H9 (cell line): ENCODE measurements around the gene MAPK4. TPM values are rescaled to one million over a fixed set of nuclear protein-coding genes. Genes with fewer than 3 reads are reported as not detected.

ENCODE experiments used
- DNase-seq: peaks from one replicate; pipeline ENCODE4 v3.0.0-alpha.2; 2017
- H2AFZ ChIP-seq: one replicate; pipeline ENCODE4 v1.6.1; 2013; ENCODE audit warnings: mild to moderate bottlenecking, low read length, control low read depth, moderate library complexity
- H2AK5ac ChIP-seq: 2 replicates; pipeline ENCODE4 v1.6.1; 2013; ENCODE audit warnings: low read length, control low read depth, mixed read lengths; ENCODE audit not compliant: insufficient read length
- H2BK120ac ChIP-seq: one replicate; pipeline ENCODE4 v1.6.1; 2013; ENCODE audit warnings: low read depth, mild to moderate bottlenecking, low read length, control low read depth, inconsistent platforms; ENCODE audit not compliant: poor library complexity, severe bottlenecking
- H2BK12ac ChIP-seq: 2 replicates; pipeline ENCODE4 v1.6.1; 2013; ENCODE audit warnings: low read length, control low read depth, mixed read lengths, low read depth; ENCODE audit not compliant: insufficient read length
- H2BK15ac ChIP-seq: 2 replicates; pipeline ENCODE4 v1.6.1; 2013; ENCODE audit warnings: low read depth, low read length, control low read depth
- H2BK20ac ChIP-seq: one replicate; pipeline ENCODE4 v1.6.1; 2013; ENCODE audit warnings: low read depth, mild to moderate bottlenecking, low read length, control low read depth, inconsistent platforms; ENCODE audit not compliant: poor library complexity, severe bottlenecking
- H2BK5ac ChIP-seq: 2 replicates; pipeline ENCODE4 v1.6.1; 2013; ENCODE audit warnings: low read length, control low read depth, mixed read lengths; ENCODE audit not compliant: insufficient read length
- H3K14ac ChIP-seq: 2 replicates; pipeline ENCODE4 v1.6.1; 2013; ENCODE audit warnings: low read length, control low read depth; ENCODE audit not compliant: insufficient read depth
- H3K18ac ChIP-seq: 2 replicates; pipeline ENCODE4 v1.6.1; 2013; ENCODE audit warnings: low read depth, mild to moderate bottlenecking, mixed read lengths, low read length, control low read depth; ENCODE audit not compliant: insufficient read length
- H3K23ac ChIP-seq: 2 replicates; pipeline ENCODE4 v1.6.1; 2013; ENCODE audit warnings: low read length, control low read depth, mixed read lengths, low read depth; ENCODE audit not compliant: insufficient read length
- H3K23me2 ChIP-seq: 2 replicates; pipeline ENCODE4 v1.6.1; 2013; ENCODE audit warnings: low read depth, mild to moderate bottlenecking, mixed read lengths, low read length, control low read depth; ENCODE audit not compliant: insufficient read length, poor library complexity, severe bottlenecking
- H3K27ac ChIP-seq: 2 replicates; pipeline ENCODE4 v1.5.1; 2013; ENCODE audit warnings: low read length, control low read depth, mixed read lengths, low read depth; ENCODE audit not compliant: insufficient read length
- H3K27me3 ChIP-seq: 2 replicates; pipeline ENCODE4 v1.6.1; 2013; ENCODE audit warnings: low read length, control low read depth, inconsistent platforms; ENCODE audit not compliant: insufficient read depth
- H3K4ac ChIP-seq: 2 replicates; pipeline ENCODE4 v1.6.1; 2013; ENCODE audit warnings: low read depth, mild to moderate bottlenecking, control low read depth, inconsistent platforms, low read length, moderate library complexity
- H3K4me1 ChIP-seq: 2 replicates; pipeline ENCODE4 v1.6.1; 2013; ENCODE audit warnings: low read length, control low read depth, inconsistent platforms; ENCODE audit not compliant: insufficient read depth
- H3K4me2 ChIP-seq: 2 replicates; pipeline ENCODE4 v1.6.1; 2013; ENCODE audit warnings: low read length, control low read depth, mixed read lengths; ENCODE audit not compliant: insufficient read length, insufficient read depth
- H3K56ac ChIP-seq: 2 replicates; pipeline ENCODE4 v1.6.1; 2013; ENCODE audit warnings: low read depth, mild to moderate bottlenecking, mixed read lengths, low read length, control low read depth; ENCODE audit not compliant: insufficient read length
- H3K79me1 ChIP-seq: 2 replicates; pipeline ENCODE4 v1.6.1; 2013; ENCODE audit warnings: low read depth, mild to moderate bottlenecking, moderate library complexity, low read length, control low read depth, inconsistent platforms; ENCODE audit not compliant: insufficient read depth, poor library complexity, severe bottlenecking
- H3K79me2 ChIP-seq: 2 replicates; pipeline ENCODE4 v1.6.1; 2013; ENCODE audit warnings: low read length, control low read depth, inconsistent platforms; ENCODE audit not compliant: insufficient read depth
- H3K9ac ChIP-seq: 2 replicates; pipeline ENCODE4 v1.6.1; 2013; ENCODE audit warnings: low read length, control low read depth, mixed read lengths; ENCODE audit not compliant: insufficient read length; ENCODE audit errors: extremely low read depth
- H3K9me3 ChIP-seq: one replicate; pipeline ENCODE4 v1.6.1; 2013; ENCODE audit warnings: low read depth, low read length, inconsistent platforms; ENCODE audit not compliant: control insufficient read depth
- H3T11ph ChIP-seq: one replicate; pipeline ENCODE4 v1.6.1; 2013; ENCODE audit warnings: mild to moderate bottlenecking, low read length, control low read depth, inconsistent platforms
- H4K20me1 ChIP-seq: one replicate; pipeline ENCODE4 v1.6.1; 2013; ENCODE audit not compliant: control insufficient read depth, insufficient read length, insufficient read depth
- H4K5ac ChIP-seq: 2 replicates; pipeline ENCODE4 v1.6.1; 2013; ENCODE audit warnings: low read depth, mild to moderate bottlenecking, mixed read lengths, low read length, control low read depth; ENCODE audit not compliant: insufficient read length
- H4K8ac ChIP-seq: replicated peaks from 2 replicates; pipeline ENCODE4 v1.6.1; 2013; ENCODE audit warnings: low read length, control low read depth, mixed read lengths, low read depth; ENCODE audit not compliant: insufficient read length
- H4K91ac ChIP-seq: 2 replicates; pipeline ENCODE4 v1.6.1; 2013; ENCODE audit warnings: low read depth, mild to moderate bottlenecking, moderate library complexity, mixed read lengths, low read length, control low read depth; ENCODE audit not compliant: insufficient read length
- H3K27ac Mint-ChIP-seq, 3 experiments: 2 replicates in 2 of 3; 3 replicates in 1 of 3; pipeline ENCODE4 v1.8.0; 2020 to 2021; ENCODE audit warnings: mixed read lengths in 3 of 3, mild to moderate bottlenecking in 1 of 3, moderate library complexity in 1 of 3
- H3K27me3 Mint-ChIP-seq: 2 replicates; pipeline ENCODE4 v1.8.0; 2021; ENCODE audit warnings: low read depth, mild to moderate bottlenecking, moderate library complexity, mixed read lengths
- H3K36me3 Mint-ChIP-seq, 3 experiments: 2 replicates in 2 of 3; 3 replicates in 1 of 3; pipeline ENCODE4 v1.8.0; 2020 to 2021; ENCODE audit warnings: low read depth in 3 of 3, mixed read lengths in 3 of 3; ENCODE audit not compliant: insufficient read depth in 1 of 3
- H3K4me1 Mint-ChIP-seq, 2 experiments: 2 replicates each; pipeline ENCODE4 v1.8.0; 2020; ENCODE audit warnings: mixed read lengths in 2 of 2
- H3K4me3 Mint-ChIP-seq, 2 experiments: 2 replicates in 1 of 2; 3 replicates in 1 of 2; pipeline ENCODE4 v1.8.0; 2020 to 2021; ENCODE audit warnings: mild to moderate bottlenecking in 2 of 2, mixed read lengths in 2 of 2, moderate library complexity in 1 of 2
- H3K9me3 Mint-ChIP-seq, 2 experiments: 2 replicates in 1 of 2; 3 replicates in 1 of 2; pipeline ENCODE4 v1.8.0; 2020; ENCODE audit warnings: mild to moderate bottlenecking in 2 of 2, mixed read lengths in 2 of 2, moderate library complexity in 1 of 2
- WGBS: extraction: QIAGEN DNeasy Blood & Tissue Kit; methylation state at CpG from one replicate; pipeline ENCODE4 v1.1.7; 2013; ENCODE audit warnings: missing lambda C conversion rate, low lambda C conversion rate, mixed read lengths; ENCODE audit not compliant: insufficient read length; ENCODE audit errors: extremely low coverage; 5-methylcytosine and 5-hydroxymethylcytosine counted together
- total RNA-seq: library from RNA; stranded (reverse); gene quantifications from 2 replicates; pipeline ENCODE4 v1.2.1, GENCODE V29; 2021
- TF ChIP-seq, protein P1 (sequence below): fragments of 200-600 bp; sonication (generic); conservative IDR thresholded peaks from 3 replicates; pipeline ENCODE4 v1.8.0; 2021; ENCODE audit warnings: antibody characterized with exemption, mild to moderate bottlenecking

MAPK4 gene
- total RNA-seq, 1 experiment from 2014 or later: 1.6 TPM

DNA sequence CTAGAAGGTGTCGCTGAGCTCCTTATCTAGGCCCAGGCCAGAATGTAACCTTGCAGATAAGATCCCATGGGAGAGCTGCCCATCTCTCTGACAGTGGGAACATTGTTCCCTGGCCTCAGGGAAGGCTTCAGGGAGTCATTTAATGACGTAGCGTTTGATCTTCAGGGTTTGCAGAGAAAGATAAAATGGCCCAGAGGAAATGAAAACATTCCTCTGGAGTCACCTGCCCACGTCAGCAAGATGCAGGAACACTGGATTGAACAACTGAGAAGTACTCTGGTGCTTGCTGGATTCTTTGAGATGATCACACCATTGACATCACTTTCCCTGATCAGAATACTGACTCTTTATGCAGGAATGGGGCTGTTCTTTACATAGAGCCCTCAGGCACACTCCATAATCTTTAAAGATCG is 51.6 kb downstream of the MAPK4 start:
- H2BK12ac ChIP-seq: no peak overlapping the region
- peaks cover 12% of the 10 kb centered on the region in 2 experiments for H3K9me3 Mint-ChIP-seq
- no peak overlapping the region for H3K27ac ChIP-seq
- TF ChIP-seq, protein P1, sequence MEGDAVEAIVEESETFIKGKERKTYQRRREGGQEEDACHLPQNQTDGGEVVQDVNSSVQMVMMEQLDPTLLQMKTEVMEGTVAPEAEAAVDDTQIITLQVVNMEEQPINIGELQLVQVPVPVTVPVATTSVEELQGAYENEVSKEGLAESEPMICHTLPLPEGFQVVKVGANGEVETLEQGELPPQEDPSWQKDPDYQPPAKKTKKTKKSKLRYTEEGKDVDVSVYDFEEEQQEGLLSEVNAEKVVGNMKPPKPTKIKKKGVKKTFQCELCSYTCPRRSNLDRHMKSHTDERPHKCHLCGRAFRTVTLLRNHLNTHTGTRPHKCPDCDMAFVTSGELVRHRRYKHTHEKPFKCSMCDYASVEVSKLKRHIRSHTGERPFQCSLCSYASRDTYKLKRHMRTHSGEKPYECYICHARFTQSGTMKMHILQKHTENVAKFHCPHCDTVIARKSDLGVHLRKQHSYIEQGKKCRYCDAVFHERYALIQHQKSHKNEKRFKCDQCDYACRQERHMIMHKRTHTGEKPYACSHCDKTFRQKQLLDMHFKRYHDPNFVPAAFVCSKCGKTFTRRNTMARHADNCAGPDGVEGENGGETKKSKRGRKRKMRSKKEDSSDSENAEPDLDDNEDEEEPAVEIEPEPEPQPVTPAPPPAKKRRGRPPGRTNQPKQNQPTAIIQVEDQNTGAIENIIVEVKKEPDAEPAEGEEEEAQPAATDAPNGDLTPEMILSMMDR: no peak
- no peak overlapping the region for H2AK5ac ChIP-seq
- no peak overlapping the region for H2BK120ac ChIP-seq
- no peak overlapping the region for H3K23ac ChIP-seq
- H3K9me3 ChIP-seq: no peaks in the 10 kb centered on the region
- H2BK15ac ChIP-seq: no peak overlapping the region
- H2BK20ac ChIP-seq: no peak overlapping the region
- H3K23me2 ChIP-seq: no peaks in the 10 kb centered on the region
- H3T11ph ChIP-seq: no peak overlapping the region
- no peak overlapping the region for H3K56ac ChIP-seq
- H4K20me1 ChIP-seq: no peaks in the 10 kb centered on the region
- peaks cover 3 to 12% (median 8%) of the 10 kb centered on the region in 3 experiments; a peak in 6 of 7 replicates for H3K36me3 Mint-ChIP-seq
- no peak overlapping the region for H2BK5ac ChIP-seq
- no peak overlapping the region for H3K9ac ChIP-seq
- no peak overlapping the region for H4K5ac ChIP-seq
- no peak for DNase-seq
- no CpG with 5 or more reads among the region's 5 CpGs for WGBS
- H3K18ac ChIP-seq: no peak overlapping the region
- no peak overlapping the region for H3K4me2 ChIP-seq
- H3K4me1 ChIP-seq: no peaks in the 10 kb centered on the region
- H3K27ac Mint-ChIP-seq: no peak overlapping the region; a peak in 1 of 7 replicates
- H3K79me2 ChIP-seq: no peaks in the 10 kb centered on the region
- no peak overlapping the region for H4K8ac ChIP-seq
- H3K4me3 Mint-ChIP-seq: no peak overlapping the region
- H3K27me3 Mint-ChIP-seq: peaks cover 2% of the 10 kb centered on the region
- H3K14ac ChIP-seq: no peak overlapping the region
- no peak overlapping the region for H3K4ac ChIP-seq
- H4K91ac ChIP-seq: no peak overlapping the region
- H2AFZ ChIP-seq: no peak overlapping the region
- H3K4me1 Mint-ChIP-seq: no peaks in the 10 kb centered on the region
- H3K79me1 ChIP-seq: no peaks in the 10 kb centered on the region
- no peaks in the 10 kb centered on the region for H3K27me3 ChIP-seq
